GM18502 (cell line): Measurements from ENCODE around the gene TMEM151A.
"Not testable (repeated sequence)": the region's sequence is repeated elsewhere in the genome, so short reads cannot be mapped to it uniquely, and the experiment has no call there.

ENCODE experiments used
- ATAC-seq: cut with Tn5 transposase; IDR thresholded peaks from one replicate; pipeline ENCODE4 v1.9.1; 2021; ENCODE audit warnings: mild to moderate bottlenecking; ENCODE audit not compliant: unreplicated experiment, poor library complexity

The TMEM151A gene

GRCh38 chr11:66318600-66318970, 26.9 kb downstream of the TMEM151A start:
- no peak for ATAC-seq

- not testable (repeated sequence) for ATAC-seq
These were observed 28.6 kb downstream of the TMEM151A start for GRCh38 chr11:66320289-66320688.

GRCh38 chr11:66320748-66321147, 29.1 kb downstream of the TMEM151A start:
- ATAC-seq: not testable (repeated sequence)

- no peak for ATAC-seq
These were observed 29.9 kb downstream of the TMEM151A start for GRCh38 chr11:66321606-66322005.

GRCh38 chr11:66322732-66323427, 31.2 kb downstream of the TMEM151A start:
- ATAC-seq: no peak

GRCh38 chr11:66323684-66324083, 32.0 kb downstream of the TMEM151A start:
- no peak for ATAC-seq

- no peak for ATAC-seq
These were observed 33.0 kb downstream of the TMEM151A start for GRCh38 chr11:66324664-66325063.

GRCh38 chr11:66325263-66325671, 33.6 kb downstream of the TMEM151A start:
- ATAC-seq: no peak

- ATAC-seq: no peak
These were observed 34.8 kb downstream of the TMEM151A start for GRCh38 chr11:66326261-66327111.

GRCh38 chr11:66327171-66328030, 35.7 kb downstream of the TMEM151A start:
- no peak for ATAC-seq

GRCh38 chr11:66328031-66328301, 36.3 kb downstream of the TMEM151A start:
- ATAC-seq: no peak

- peak; percentile 63 for ATAC-seq
These were observed 36.8 kb downstream of the TMEM151A start for GRCh38 chr11:66328302-66329144.

GRCh38 chr11:66329165-66329673, 37.5 kb downstream of the TMEM151A start:
- ATAC-seq: no peak

- no peak for ATAC-seq
These were observed 39.2 kb downstream of the TMEM151A start for GRCh38 chr11:66330931-66331330.

- ATAC-seq: no peak
These were observed 40.1 kb downstream of the TMEM151A start for GRCh38 chr11:66331542-66332370.

GRCh38 chr11:66332371-66333219, 40.9 kb downstream of the TMEM151A start:
- ATAC-seq: no peak

GRCh38 chr11:66333220-66333877, 41.7 kb downstream of the TMEM151A start:
- no peak for ATAC-seq
